Measurements from ENCODE around the gene ZBTB7C. TPM values are rescaled to one million over a fixed set of nuclear protein-coding genes. Genes with fewer than 3 reads are reported as not detected.
"Not testable (repeated sequence)": the region's sequence is repeated elsewhere in the genome, so short reads cannot be mapped to it uniquely, and the experiment has no call there.

The ZBTB7C gene
- total RNA-seq, 1 experiment from 2014 or later: 0.17 TPM

GRCh38 chr18:48303883-48304282 is 105.3 kb downstream of the ZBTB7C start:
- DNase-seq (ENCODE audit: low read depth): no peak

DNA sequence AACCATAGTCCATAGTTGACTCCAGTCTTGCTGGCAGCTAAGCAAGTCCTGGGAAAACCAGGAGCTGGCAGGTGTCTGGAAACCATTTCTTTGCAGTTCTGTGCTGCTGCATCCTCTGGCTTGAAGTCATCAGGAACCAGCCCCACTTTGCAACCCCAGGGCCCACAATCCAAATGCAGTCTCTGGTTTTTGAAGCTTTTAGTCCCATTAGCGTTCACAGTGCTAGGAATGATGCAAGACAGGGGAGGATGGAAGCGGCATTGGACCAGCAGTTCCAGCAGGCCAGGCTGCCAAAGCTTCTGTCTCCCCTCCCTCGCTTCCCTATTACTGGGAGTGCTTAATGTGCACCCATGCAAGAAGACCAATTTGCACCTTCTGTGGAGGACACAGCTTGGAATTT is 106.4 kb downstream of the ZBTB7C start:
- DNase-seq (ENCODE audit: low read depth): no peak

- no peak for DNase-seq (ENCODE audit: low read depth)
Measured at GRCh38 chr18:48300463-48300961, 108.7 kb downstream of the ZBTB7C start.

DNA sequence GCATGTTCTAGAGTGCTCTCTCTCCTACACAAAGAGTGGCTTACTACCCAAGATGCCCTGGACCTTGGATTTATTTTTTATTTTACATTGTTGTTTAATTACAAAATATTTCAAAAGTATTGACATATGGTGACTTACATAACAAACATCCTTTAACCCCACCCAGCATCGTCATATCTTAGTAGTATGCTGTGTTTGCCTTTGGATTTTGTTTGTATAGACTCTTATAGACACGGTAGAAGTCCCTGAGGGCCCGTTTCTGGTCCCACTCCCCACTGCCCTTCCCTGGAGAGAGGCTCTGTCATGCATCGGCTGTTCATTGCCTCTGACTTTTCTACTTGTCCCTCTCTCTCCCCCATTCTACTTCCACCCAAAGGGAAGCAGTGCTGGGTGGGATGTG is 112.0 kb downstream of the ZBTB7C start:
- DNase-seq (ENCODE audit: low read depth): no peak

DNA sequence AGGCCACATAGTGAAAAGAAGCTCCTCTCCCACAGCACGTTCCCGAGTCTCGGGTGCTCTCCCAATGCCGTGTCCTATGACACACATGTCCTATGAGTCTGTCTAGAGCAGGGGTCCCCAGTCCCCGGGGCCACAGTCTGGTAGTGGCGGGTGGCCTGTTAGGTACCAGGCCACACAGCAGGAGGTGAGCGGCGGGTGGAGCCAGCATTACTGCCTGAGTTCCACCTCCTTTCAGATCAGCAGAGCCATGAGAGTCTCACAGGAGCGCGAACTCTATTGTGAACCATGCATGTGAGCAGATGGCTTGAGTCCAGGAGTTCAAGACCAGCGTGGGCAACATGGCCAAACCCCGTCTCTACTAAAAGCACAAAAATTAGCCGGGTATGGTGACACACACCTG is 112.6 kb downstream of the ZBTB7C start:
- no peak for DNase-seq (ENCODE audit: low read depth)

GRCh38 chr18:48295586-48296311 is 113.4 kb downstream of the ZBTB7C start:
- DNase-seq (ENCODE audit: low read depth): no peak

- no peak for DNase-seq (ENCODE audit: low read depth)
Measured at GRCh38 chr18:48294899-48295585, 114.1 kb downstream of the ZBTB7C start.

DNA sequence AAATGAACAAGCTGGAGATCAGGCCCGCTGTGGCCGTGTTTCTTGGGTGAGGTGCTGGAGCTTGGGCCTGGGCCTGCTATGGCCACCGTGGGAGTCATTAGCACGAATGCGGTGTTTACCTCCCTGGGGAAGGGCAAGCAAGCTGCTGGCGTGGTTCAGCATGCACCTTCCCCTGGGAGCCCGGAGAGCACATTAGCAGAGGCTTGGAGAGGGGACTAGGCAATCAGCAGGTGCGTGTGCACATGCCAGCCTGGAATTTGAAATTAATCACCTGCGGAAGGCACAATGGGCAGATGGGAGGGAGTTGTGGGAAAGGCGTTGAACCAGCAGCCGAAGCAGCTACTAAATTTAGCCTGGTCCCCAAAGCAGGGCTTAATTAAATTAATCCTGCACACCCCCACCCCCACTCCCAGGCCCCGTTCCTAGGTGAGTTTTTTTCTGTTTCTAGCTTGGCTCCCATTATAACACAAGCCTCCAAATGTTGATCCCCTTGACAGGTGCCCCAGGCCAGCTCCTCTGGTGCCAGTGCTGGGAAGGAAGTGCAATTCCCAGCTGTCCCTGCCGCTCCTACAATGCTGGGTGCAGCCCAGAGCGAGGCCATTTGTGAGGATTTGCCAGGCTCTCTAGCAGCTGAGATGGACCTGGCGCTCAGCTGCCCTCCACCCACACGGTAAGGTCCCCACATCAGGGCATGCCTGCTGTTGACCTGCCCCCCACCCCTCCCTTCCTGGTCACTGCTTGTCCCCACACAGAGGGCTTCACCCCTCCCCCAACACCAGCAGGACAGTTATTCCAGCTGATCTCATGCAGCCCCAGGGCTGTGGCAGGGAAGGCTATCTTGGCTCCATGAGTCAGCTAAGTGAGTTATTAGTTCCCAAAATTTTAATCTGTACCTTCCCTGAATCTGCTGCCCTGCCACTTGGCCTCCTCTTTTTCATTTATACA is 115.0 kb downstream of the ZBTB7C start:
- DNase-seq (ENCODE audit: low read depth): peak; percentile 65

DNA sequence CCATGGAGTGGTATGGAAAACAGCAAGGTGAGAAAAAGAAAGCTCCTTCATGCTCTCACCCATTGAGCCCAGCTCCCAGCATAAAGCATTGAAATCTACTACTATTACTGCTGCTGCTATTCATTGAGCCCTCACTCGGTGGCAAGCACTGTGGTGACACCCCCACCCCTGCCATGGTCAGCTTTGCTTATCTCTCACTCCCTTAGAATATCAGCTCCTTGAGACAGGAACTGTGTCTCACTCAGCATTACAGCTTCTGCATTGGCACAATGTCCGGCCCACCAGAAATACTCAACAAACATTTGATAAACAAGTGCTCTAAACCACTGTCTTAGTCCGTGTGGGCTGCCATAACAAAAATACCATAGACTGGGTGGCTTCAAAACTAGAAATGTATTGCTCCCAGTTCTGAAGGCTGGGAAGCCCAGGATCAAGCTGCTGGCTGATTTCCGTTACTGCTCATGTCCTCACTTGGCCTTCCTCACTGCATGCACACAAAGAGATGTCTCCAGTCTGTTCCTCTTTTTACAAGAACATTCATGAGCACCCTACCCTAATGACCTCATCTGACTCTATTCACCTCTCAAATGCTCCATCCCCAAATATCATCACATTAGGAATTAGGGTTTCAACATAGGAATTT is 116.3 kb downstream of the ZBTB7C start:
- no peak for DNase-seq (ENCODE audit: low read depth)

DNA sequence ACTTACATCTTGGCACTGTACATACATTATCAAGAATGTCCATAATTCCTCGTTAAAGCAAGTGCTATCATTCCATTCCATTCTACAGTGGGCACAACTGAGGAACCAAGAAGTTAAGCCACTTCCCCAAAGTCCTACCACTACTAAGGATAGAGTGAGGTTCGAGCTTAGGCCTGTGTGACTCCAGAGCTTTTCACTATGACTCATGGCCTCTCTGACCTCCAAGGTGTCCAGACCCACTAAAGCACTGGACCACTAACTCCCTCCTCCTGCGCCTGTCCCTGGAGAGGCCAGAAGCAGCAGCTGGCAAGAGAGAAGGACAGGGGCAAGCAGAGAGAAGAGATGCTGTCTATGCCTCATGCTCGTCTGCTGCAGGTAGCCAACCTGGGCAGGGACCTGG is 117.0 kb downstream of the ZBTB7C start:
- peak; percentile 9 for DNase-seq (ENCODE audit: low read depth)

DNA sequence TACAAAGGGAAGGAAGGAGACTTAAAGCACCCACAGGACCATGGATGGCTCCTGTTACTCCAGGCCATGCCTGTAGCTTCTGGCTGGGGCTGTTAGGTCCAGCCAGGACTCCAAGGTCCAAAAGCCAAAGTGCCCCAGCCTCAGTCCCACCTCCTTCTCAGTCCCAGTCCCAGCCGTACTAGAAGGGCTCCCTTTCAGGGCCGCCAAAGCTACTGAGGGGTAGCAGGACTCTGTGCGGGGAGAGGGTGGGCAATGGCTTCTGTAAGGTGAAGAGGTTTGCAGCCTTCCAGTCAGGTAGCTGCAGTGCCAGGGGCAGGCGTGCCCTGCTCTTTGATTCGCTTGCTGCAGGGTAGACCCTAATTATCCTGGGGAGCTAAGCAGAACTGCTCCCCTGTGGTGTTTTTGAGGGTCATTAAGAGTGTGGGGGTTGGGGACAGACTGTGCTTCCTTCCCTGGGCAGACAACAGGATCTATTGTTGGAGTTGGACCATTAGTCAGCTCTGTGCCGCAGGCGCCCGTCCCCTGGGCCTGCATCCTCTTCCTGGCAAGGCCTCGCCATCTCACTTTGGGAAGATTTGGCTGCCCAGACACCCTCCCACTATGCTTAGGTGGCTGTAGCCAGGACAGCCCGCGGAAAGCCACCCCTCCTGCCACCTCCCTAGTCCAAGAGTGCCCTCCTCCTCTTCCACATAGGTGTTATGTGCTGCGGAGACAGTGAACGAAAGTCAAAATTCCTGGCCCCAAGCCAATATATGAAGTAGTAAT is 118.8 kb downstream of the ZBTB7C start:
- DNase-seq (ENCODE audit: low read depth): no peak

DNA sequence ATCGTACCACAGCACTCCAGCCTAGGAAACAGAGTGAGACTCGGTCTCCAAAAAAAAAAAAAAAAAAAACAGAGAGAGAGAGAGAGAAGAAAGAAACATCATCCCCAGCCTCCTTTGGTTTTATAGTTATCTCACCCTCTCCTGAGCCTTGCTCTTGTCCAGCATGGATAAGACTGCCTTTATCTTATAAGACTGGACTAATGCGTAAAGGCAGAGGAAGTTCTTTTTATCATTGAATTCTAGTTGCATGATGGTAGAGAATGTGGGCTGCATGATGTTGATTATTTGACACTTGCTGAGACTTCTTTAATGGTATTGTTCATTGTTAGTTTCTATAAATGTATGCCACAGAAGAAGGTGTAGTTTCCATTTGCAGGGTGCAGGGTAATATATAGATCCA is 124.4 kb downstream of the ZBTB7C start:
- DNase-seq (ENCODE audit: low read depth): no peak

GRCh38 chr18:48284011-48284410 is 125.2 kb downstream of the ZBTB7C start:
- DNase-seq (ENCODE audit: low read depth): not testable (repeated sequence)

DNA sequence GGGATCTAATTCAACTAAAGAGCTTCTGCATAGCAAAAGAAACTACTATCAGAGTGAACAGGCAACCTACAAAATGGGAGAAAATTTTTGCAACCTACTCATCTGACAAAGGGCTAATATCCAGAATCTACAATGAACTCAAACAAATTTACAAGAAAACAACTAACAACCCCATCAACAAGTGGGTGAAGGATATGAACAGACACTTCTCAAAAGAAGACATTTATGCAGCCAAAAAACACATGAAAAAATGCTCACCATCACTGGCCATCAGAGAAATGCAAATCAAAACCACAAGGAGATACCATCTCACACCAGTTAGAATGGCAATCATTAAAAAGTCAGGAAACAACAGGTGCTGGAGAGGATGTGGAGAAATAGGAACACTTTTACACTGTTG is 127.7 kb downstream of the ZBTB7C start:
- DNase-seq (ENCODE audit: low read depth): not testable (repeated sequence)

- no peak for DNase-seq (ENCODE audit: low read depth)
Measured at GRCh38 chr18:48279312-48279711, 129.9 kb downstream of the ZBTB7C start.

DNA sequence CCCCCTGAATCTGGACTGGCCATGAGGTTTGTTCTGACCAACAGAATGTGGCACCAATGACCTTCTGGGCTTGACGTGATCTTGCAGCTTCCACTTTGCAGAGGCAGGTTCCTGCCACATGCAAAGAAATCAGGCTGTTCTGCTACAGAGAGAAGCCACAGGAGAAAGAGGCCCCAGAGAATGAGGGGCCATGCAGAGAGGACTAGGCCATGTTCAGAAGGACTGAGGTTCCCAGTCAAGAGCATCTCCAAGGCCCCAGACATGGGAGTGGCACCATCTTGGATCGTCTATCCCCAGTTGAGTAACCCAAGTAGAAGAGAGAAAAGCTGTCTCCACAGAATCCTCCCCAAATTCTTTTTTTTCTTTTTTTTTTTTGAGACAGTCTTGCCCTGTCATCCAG is 131.1 kb downstream of the ZBTB7C start:
- DNase-seq (ENCODE audit: low read depth): no peak

DNA sequence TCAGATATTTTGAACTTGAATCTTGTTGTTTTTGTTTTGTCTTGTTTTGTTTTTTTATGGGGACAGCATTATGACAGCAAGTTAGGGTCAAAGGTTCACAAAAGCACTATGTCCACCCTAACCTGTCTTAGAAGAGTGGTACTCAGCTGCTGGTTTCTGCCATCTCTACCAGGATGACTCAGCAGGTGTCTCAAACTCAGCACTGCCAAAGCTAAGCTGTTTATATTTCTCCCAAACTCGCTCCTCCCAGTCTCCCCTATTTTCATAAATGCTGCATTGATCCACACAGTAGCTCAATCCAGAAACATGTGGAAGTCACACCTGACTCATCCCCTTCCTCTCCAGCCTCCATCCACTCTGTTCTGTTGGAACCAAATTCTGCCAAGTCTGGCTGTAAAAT is 134.9 kb downstream of the ZBTB7C start:
- no peak for DNase-seq (ENCODE audit: low read depth)

GRCh38 chr18:48270929-48271328 is 138.3 kb downstream of the ZBTB7C start:
- DNase-seq (ENCODE audit: low read depth): no peak

GRCh38 chr18:48265328-48265727 is 143.9 kb downstream of the ZBTB7C start:
- DNase-seq (ENCODE audit: low read depth): no peak

All from LHCN-M2 (cell line).